ENCODE results near the gene NT5C. TPM values are rescaled to one million over a fixed set of nuclear protein-coding genes. Genes with fewer than 3 reads are reported as not detected.
"Not testable (repeated sequence)": the region's sequence is repeated elsewhere in the genome, so short reads cannot be mapped to it uniquely, and the experiment has no call there.

The NT5C gene
- total RNA-seq, 2 experiments from 2014 or later, result 14.1 to 16.1 TPM

- Histone ChIP-seq H3K36me3 (ENCODE audit: insufficient read depth, low read length) (peaks cover 16% of the 10 kb centered on the region), H3K4me3 (ENCODE audit: low read length) (peak overlapping the region; percentile 83), H3K4me1 (ENCODE audit: insufficient read depth, low read length) (peaks cover 32% of the 10 kb centered on the region), H3K27me3 (ENCODE audit: control insufficient read depth in 1 of 2, insufficient read depth in 2 of 2, low read length in 2 of 2) (no peaks in the 10 kb centered on the region), H3K9me3 (ENCODE audit: control insufficient read depth in 1 of 2, insufficient read depth in 1 of 2, low read length in 2 of 2) (no peaks in the 10 kb centered on the region), H3K27ac (ENCODE audit: low read depth in 1 of 2, low read length in 2 of 2) (peak overlapping the region; percentile 45 to 55)
- H3K36me3 Mint-ChIP-seq (ENCODE audit: low read depth), result peaks cover 6% of the 10 kb centered on the region
- peaks cover 17% of the 10 kb centered on the region for H3K4me1 Mint-ChIP-seq (ENCODE audit: low read depth)
- ATAC-seq (ENCODE audit: poor library complexity), result no peak
- H3K27ac Mint-ChIP-seq, result peak overlapping the region; percentile 70
- H3K9me3 Mint-ChIP-seq, result no peaks in the 10 kb centered on the region
- ChIA-PET CTCF (interaction anchor here (1.1 to 7.4 kb wide), 8 partner anchors 15 to 117 kb away, joined by 3 to 97 read pairs (median 4); partner anchors contain the start of gene MRPL58), POLR2A (interaction anchor here (1.0 to 4.7 kb wide), 10 partner anchors 15 to 143 kb away, joined by 3 to 30 read pairs (median 6); partner anchors contain the start of genes CDR2L, JPT1 and SUMO2)
- no peaks in the 10 kb centered on the region for H3K27me3 Mint-ChIP-seq
- no peak overlapping the region for H3K4me3 Mint-ChIP-seq
- no peak for DNase-seq
- intact Hi-C loops (cut with DNase I, micrococcal nuclease), result loop anchor here (1.0 to 5.0 kb wide), 3 partner anchors 16 to 52 kb away; partner anchors contain the start of gene SUMO2 (in 1 of the 2)
- TF ChIP-seq CTCF (IDR thresholded peaks at IDR 0.05), result no peak
These were observed 1.4 kb downstream of the NT5C start for GRCh38 chr17:75130059-75130631.

- Mint-ChIP-seq H3K9me3 (no peaks in the 10 kb centered on the region), H3K27me3 (no peaks in the 10 kb centered on the region), H3K27ac (peak overlapping the region; percentile 12), H3K36me3 (ENCODE audit: low read depth) (peaks cover 6% of the 10 kb centered on the region), H3K4me3 (peak overlapping the region; percentile 71), H3K4me1 (ENCODE audit: low read depth) (peaks cover 23% of the 10 kb centered on the region)
- Histone ChIP-seq H3K27ac (ENCODE audit: low read depth in 1 of 2, low read length in 2 of 2) (no peak overlapping the region), H3K4me3 (ENCODE audit: low read length) (no peak overlapping the region), H3K9me3 (ENCODE audit: control insufficient read depth in 1 of 2, insufficient read depth in 1 of 2, low read length in 2 of 2) (no peaks in the 10 kb centered on the region), H3K36me3 (ENCODE audit: insufficient read depth, low read length) (peaks cover 16% of the 10 kb centered on the region), H3K4me1 (ENCODE audit: insufficient read depth, low read length) (peaks cover 38% of the 10 kb centered on the region), H3K27me3 (ENCODE audit: control insufficient read depth in 1 of 2, insufficient read depth in 2 of 2, low read length in 2 of 2) (no peaks in the 10 kb centered on the region)
- intact Hi-C loops (cut with DNase I, micrococcal nuclease), result no loop called here
- DNase-seq (no peak), ATAC-seq (ENCODE audit: poor library complexity) (no peak)
- TF ChIP-seq CTCF (IDR thresholded peaks at IDR 0.05), result no peak
- ChIA-PET CTCF (interaction anchor here (7.4 kb wide), 1 partner anchor 14 kb away, joined by 97 read pairs; no protein-coding TSS in a partner anchor), POLR2A (interaction anchor here (0.7 kb wide), 1 partner anchor 16 kb away, joined by 4 read pairs; no protein-coding TSS in a partner anchor)
These were observed 2.0 kb downstream of the NT5C start for GRCh38 chr17:75129576-75129975.

- Histone ChIP-seq H3K27ac (ENCODE audit: low read depth in 1 of 2, low read length in 2 of 2) (no peak overlapping the region), H3K27me3 (ENCODE audit: control insufficient read depth in 1 of 2, insufficient read depth in 2 of 2, low read length in 2 of 2) (no peaks in the 10 kb centered on the region), H3K36me3 (ENCODE audit: insufficient read depth, low read length) (peaks cover 16% of the 10 kb centered on the region), H3K9me3 (ENCODE audit: control insufficient read depth in 1 of 2, insufficient read depth in 1 of 2, low read length in 2 of 2) (no peaks in the 10 kb centered on the region), H3K4me3 (ENCODE audit: low read length) (no peak overlapping the region), H3K4me1 (ENCODE audit: insufficient read depth, low read length) (peaks cover 44% of the 10 kb centered on the region)
- Mint-ChIP-seq H3K27me3 (no peaks in the 10 kb centered on the region), H3K9me3 (no peaks in the 10 kb centered on the region), H3K36me3 (ENCODE audit: low read depth) (peaks cover 9% of the 10 kb centered on the region), H3K27ac (no peak overlapping the region), H3K4me1 (ENCODE audit: low read depth) (peaks cover 30% of the 10 kb centered on the region), H3K4me3 (peak overlapping the region; percentile 71)
- no peak for ATAC-seq (ENCODE audit: poor library complexity)
- TF ChIP-seq CTCF (IDR thresholded peaks at IDR 0.05), result no peak
- no peak for DNase-seq
- ChIA-PET CTCF (interaction anchor here (7.4 kb wide), 1 partner anchor 13 kb away, joined by 97 read pairs; no protein-coding TSS in a partner anchor), POLR2A (interaction anchor here (0.7 kb wide), 1 partner anchor 15 kb away, joined by 4 read pairs; no protein-coding TSS in a partner anchor)
- intact Hi-C loops (cut with DNase I, micrococcal nuclease), result no loop called here
These were observed 2.6 kb downstream of the NT5C start for GRCh38 chr17:75128694-75129505.

GRCh38 chr17:75127936-75128335 is 3.6 kb downstream of the NT5C start:
- Mint-ChIP-seq H3K36me3 (ENCODE audit: low read depth) (peaks cover 10% of the 10 kb centered on the region), H3K4me3 (peak overlapping the region; percentile 56), H3K4me1 (ENCODE audit: low read depth) (peaks cover 32% of the 10 kb centered on the region)
- H3K9me3 ChIP-seq (ENCODE audit: control insufficient read depth in 1 of 2, insufficient read depth in 1 of 2, low read length in 2 of 2); H3K4me3 ChIP-seq (ENCODE audit: low read length); H3K9me3 Mint-ChIP-seq; H3K27me3 ChIP-seq (ENCODE audit: control insufficient read depth in 1 of 2, insufficient read depth in 2 of 2, low read length in 2 of 2); ATAC-seq (ENCODE audit: poor library complexity); H3K27ac Mint-ChIP-seq; POLR2A ChIA-PET; DNase-seq; H3K27ac ChIP-seq (ENCODE audit: low read depth in 1 of 2, low read length in 2 of 2); H3K27me3 Mint-ChIP-seq; intact Hi-C loops (cut with DNase I, micrococcal nuclease): not testable (repeated sequence)
- Histone ChIP-seq H3K4me1 (ENCODE audit: insufficient read depth, low read length) (peaks cover 50% of the 10 kb centered on the region), H3K36me3 (ENCODE audit: insufficient read depth, low read length) (peaks cover 16% of the 10 kb centered on the region)
- CTCF ChIA-PET, result interaction anchor here (0.6 to 7.4 kb wide), 2 partner anchors 12 to 119 kb away, joined by 3 to 97 read pairs; no protein-coding TSS in a partner anchor

All from CD4-positive, alpha-beta T cell (primary cell).